K562 (cell line): ENCODE results near the gene FRMD5. TPM values are rescaled to one million over a fixed set of nuclear protein-coding genes. Genes with fewer than 3 reads are reported as not detected.

Experiments
- AFF1 ChIP-seq, 2 experiments: fragments of 450-650 bp; IDR thresholded peaks; 2 replicates each; pipeline ENCODE4 v1.6.1; 2018; ENCODE audit warnings: mild to moderate bottlenecking in 2 of 2, low read depth in 1 of 2; ENCODE audit not compliant: partially characterized antibody in 2 of 2
- CREB1 ChIP-seq, 2 experiments: sonication (generic) in 1 of 2; formaldehyde crosslinking in 1 of 2; IDR thresholded peaks; 2 replicates each; pipeline versions ENCODE4 v1.6.1 to v1.8.0; 2012 to 2022; ENCODE audit warnings: inconsistent platforms in 1 of 2, mild to moderate bottlenecking in 1 of 2, missing genetic modification reagents in 1 of 2, moderate library complexity in 1 of 2
- FOXO4 ChIP-seq: fragments of 450-650 bp; formaldehyde crosslinking; IDR thresholded peaks from 2 replicates; pipeline ENCODE4 v1.4.0; 2020; ENCODE audit warnings: mild to moderate bottlenecking, moderate library complexity
- HDAC1 ChIP-seq, 2 experiments: fragments of 450-650 bp; IDR thresholded peaks; 2 replicates each; pipeline ENCODE4 v1.6.1; 2016 to 2017; ENCODE audit warnings: inconsistent platforms in 1 of 2, mild to moderate bottlenecking in 1 of 2, moderate library complexity in 1 of 2
- MAFG ChIP-seq: fragments of 450-650 bp; conservative IDR thresholded peaks from 2 replicates; pipeline ENCODE4 v1.6.1; 2016; ENCODE audit warnings: missing genetic modification characterization, missing compliant biosample characterization
- NR0B1 ChIP-seq: fragments of 450-650 bp; IDR thresholded peaks from one replicate; pipeline ENCODE4 v1.6.1; 2018; ENCODE audit warnings: mild to moderate bottlenecking, moderate library complexity; ENCODE audit not compliant: partially characterized antibody
- NR2F6 ChIP-seq: fragments of 450-650 bp; formaldehyde crosslinking; IDR thresholded peaks from 2 replicates; pipeline ENCODE4 v1.4.0; 2020; ENCODE audit warnings: mild to moderate bottlenecking
- RNF2 ChIP-seq: sonication (generic); IDR thresholded peaks from 2 replicates; pipeline ENCODE4 v1.6.1; 2016
- SMARCA4 ChIP-seq: fragments of 450-650 bp; IDR thresholded peaks from 2 replicates; pipeline ENCODE4 v1.6.1; 2016
- STAT6 ChIP-seq: sonication (generic); formaldehyde crosslinking; IDR thresholded peaks from 2 replicates; pipeline ENCODE4 v1.8.1; 2023; ENCODE audit warnings: mild to moderate bottlenecking, missing genetic modification reagents
- VEZF1 ChIP-seq: fragments of 200-800 bp; sonication (Bioruptor generic); IDR thresholded peaks from 2 replicates; pipeline ENCODE4 v1.6.1; 2017; ENCODE audit warnings: missing genetic modification characterization, missing compliant biosample characterization
- ZKSCAN1 ChIP-seq: fragments of 150-350 bp; IDR thresholded peaks from 2 replicates; pipeline ENCODE4 v1.6.1; 2016; ENCODE audit warnings: low read depth, low read length
- ZNF280A ChIP-seq: fragments of 450-650 bp; IDR thresholded peaks from 2 replicates; pipeline ENCODE4 v1.6.1; 2018; ENCODE audit warnings: mild to moderate bottlenecking, low read depth; ENCODE audit not compliant: partially characterized antibody
- polyA plus RNA-seq, 8 experiments: library from polyadenylated mRNA; depleted of rRNA in 4 of 8; stranded (reverse) in 5 of 8; unstranded in 3 of 8; fragments of >200 nt; fragmentation: Nextera tagmentation in 2 of 8; fragmentation: Illumina TruSeq in 1 of 8; extraction: Ambion mirVana in 2 of 8; extraction: Trizol in 1 of 8; gene quantifications; 2 replicates each; pipeline versions ENCODE4 v1.2.1 to v1.2.3, GENCODE V29; 2011 to 2014; ENCODE audit warnings: inconsistent platforms in 1 of 8, missing spikeins in 1 of 8
- total RNA-seq, 7 experiments: library from RNA; depleted of rRNA in 6 of 7; stranded (reverse); fragments of >200 nt in 6 of 7; fragmentation: Illumina TruSeq in 2 of 7; extraction: Trizol in 2 of 7; gene quantifications; 2 replicates each; pipeline versions ENCODE4 v1.2.1 to v1.2.3, GENCODE V29; 2011 to 2021; ENCODE audit warnings: low replicate concordance in 1 of 7

Gene FRMD5
- total and polyA plus RNA-seq, 9 of the 15 experiments (the other 6 are each of a cell fraction or from before 2014, with no cell fraction given) = 0.13 to 0.38 TPM; not detected in 7

GRCh38 chr15:43826508-43827341 is 368.3 kb downstream of the FRMD5 start, which contains the start of gene WDR76 (continued):
- TF ChIP-seq HDAC1 (IDR thresholded peaks at IDR 0.05) (peak in 1 of 2 experiments; percentile 81; a peak in 2 of 4 replicates), STAT6 (CRISPR knock-in tag) (0 out of 2 replicates have a peak, but pooled peaks have one; percentile 65), SMARCA4 (no peak), RNF2 (peak; percentile 70), AFF1 (IDR thresholded peaks at IDR 0.05; ENCODE audit: low read depth in 1 of 2, partially characterized antibody in 2 of 2) (no peak), ZKSCAN1 (no peak), ZNF280A (no peak), NR2F6 (CRISPR knock-in tag) (no peak), FOXO4 (CRISPR knock-in tag) (no peak), VEZF1 (CRISPR knock-in tag) (peak; percentile 45), CREB1 (IDR thresholded peaks at IDR 0.05) (no peak), CREB1 (CRISPR knock-in tag; IDR thresholded peaks at IDR 0.05) (no peak; the same call in 1 of the 2 replicates), NR0B1 (no peak), MAFG (no peak)
